ENCODE measurements around the gene PIMREG. TPM values are rescaled to one million over a fixed set of nuclear protein-coding genes. Genes with fewer than 3 reads are reported as not detected.

Gene PIMREG
- total RNA-seq, 1 donor from 2014 or later = 0.27 TPM

DNA sequence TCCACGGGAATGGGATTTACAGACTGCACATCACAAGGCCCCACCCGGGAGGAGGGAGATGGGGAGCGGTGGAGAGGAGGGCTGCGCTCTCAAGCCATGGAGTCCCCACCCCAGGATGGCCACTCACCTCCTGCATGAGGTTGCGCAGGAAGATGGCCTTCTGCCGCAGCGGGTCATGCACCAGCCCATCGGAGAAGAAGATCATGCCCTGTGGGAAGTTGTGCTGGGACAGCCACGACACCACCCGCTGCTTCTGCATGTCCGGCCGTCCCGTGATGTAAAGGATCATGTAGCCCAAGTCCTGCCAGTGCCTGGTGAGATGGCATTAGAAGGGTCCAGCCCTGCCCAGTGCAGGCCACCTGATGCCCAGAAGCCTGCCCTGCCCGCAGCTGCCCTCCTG, 17.0 kb downstream of the PIMREG start:
- no peaks in the 10 kb centered on the region for H3K9me3 Mint-ChIP-seq
- intact Hi-C loops (cut with micrococcal nuclease) = no loop called here
- DNase-seq (no peak), ATAC-seq (ENCODE audit: low read depth) (no peak)
- H3K36me3 Mint-ChIP-seq (ENCODE audit: low read depth) = no peaks in the 10 kb centered on the region
- no peaks in the 10 kb centered on the region for H3K27me3 Mint-ChIP-seq
- POLR2A ChIA-PET = no interaction called here
- CTCF ChIA-PET = no interaction called here
- H3K4me1 Mint-ChIP-seq = peaks cover 4% of the 10 kb centered on the region
- TF ChIP-seq, protein P1, sequence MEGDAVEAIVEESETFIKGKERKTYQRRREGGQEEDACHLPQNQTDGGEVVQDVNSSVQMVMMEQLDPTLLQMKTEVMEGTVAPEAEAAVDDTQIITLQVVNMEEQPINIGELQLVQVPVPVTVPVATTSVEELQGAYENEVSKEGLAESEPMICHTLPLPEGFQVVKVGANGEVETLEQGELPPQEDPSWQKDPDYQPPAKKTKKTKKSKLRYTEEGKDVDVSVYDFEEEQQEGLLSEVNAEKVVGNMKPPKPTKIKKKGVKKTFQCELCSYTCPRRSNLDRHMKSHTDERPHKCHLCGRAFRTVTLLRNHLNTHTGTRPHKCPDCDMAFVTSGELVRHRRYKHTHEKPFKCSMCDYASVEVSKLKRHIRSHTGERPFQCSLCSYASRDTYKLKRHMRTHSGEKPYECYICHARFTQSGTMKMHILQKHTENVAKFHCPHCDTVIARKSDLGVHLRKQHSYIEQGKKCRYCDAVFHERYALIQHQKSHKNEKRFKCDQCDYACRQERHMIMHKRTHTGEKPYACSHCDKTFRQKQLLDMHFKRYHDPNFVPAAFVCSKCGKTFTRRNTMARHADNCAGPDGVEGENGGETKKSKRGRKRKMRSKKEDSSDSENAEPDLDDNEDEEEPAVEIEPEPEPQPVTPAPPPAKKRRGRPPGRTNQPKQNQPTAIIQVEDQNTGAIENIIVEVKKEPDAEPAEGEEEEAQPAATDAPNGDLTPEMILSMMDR (IDR thresholded peaks at IDR 0.05) = no peak
- no peak overlapping the region for H3K4me3 Mint-ChIP-seq
- H3K27ac Mint-ChIP-seq = no peak overlapping the region

DNA sequence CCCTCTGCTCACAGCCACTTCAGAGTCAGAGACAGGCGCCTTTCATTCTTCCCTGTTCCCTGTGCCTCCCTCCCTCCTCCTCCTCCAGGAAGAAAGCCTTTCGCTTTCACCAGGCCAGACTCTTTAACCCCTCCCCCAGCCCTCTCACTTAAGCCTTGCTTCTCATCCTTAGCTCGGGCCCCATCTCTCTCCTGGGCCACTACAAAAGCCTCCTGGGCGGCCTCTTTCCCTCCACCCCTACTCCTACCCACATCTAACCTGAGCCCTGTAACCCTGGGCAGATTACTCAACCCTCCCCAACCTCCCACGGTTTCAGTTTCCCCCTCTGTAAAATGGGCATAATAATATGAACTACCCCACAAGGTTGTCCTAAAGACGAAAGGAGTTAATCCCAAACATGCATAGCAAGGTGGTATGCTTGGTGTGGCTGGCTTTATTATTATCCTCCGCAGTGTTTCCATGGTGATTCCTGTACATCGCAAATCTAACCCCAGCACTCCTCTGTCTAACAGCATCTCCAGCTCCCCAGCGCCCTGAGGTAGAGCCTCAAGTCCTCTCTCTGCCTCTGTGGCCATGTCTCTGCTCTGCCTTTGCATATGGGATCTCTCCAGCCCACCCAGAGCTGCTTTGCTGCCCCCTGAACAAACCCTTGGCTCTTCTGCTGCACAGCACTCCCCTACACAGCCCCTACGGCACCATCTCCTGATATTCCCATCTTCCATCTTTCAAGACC, 17.7 kb downstream of the PIMREG start:
- intact Hi-C loops (cut with micrococcal nuclease) = no loop called here
- ChIA-PET POLR2A (no interaction called here), CTCF (no interaction called here)
- no peaks in the 10 kb centered on the region for H3K36me3 Mint-ChIP-seq (ENCODE audit: low read depth)
- peaks cover 3% of the 10 kb centered on the region for H3K9me3 Mint-ChIP-seq
- ATAC-seq (ENCODE audit: low read depth) = no peak
- DNase-seq = no peak
- no peak overlapping the region for H3K4me3 Mint-ChIP-seq
- no peak overlapping the region for H3K27ac Mint-ChIP-seq
- TF ChIP-seq, protein P1 (IDR thresholded peaks at IDR 0.05) = no peak
- H3K27me3 Mint-ChIP-seq = no peaks in the 10 kb centered on the region
- no peaks in the 10 kb centered on the region for H3K4me1 Mint-ChIP-seq

DNA sequence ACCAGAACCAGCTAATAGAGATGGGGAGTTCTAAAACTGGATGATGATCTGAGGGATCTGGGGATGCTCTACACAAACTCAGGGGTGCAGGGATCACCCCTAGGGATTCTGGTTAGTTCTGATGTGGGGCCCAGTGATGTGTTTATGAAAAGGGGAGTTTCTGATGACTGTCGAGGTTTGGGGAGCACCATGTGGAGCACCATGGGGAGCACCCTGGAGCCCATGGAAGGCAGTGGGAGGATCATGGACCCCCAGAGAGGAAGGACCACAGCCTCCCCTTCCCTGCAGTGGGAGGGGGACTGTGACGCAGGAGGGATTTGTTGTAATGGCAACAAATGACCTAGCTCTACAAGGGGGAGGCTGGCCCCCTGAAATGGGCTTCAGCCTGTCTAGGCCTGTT, 18.4 kb downstream of the PIMREG start:
- TF ChIP-seq, protein P1 (IDR thresholded peaks at IDR 0.05) = no peak
- Mint-ChIP-seq H3K36me3 (ENCODE audit: low read depth) (no peaks in the 10 kb centered on the region), H3K4me3 (no peak overlapping the region), H3K27me3 (no peaks in the 10 kb centered on the region), H3K9me3 (peaks cover 3% of the 10 kb centered on the region), H3K4me1 (no peaks in the 10 kb centered on the region), H3K27ac (no peak overlapping the region)
- ChIA-PET CTCF (no interaction called here), POLR2A (no interaction called here)
- intact Hi-C loops (cut with micrococcal nuclease) = no loop called here
- no peak for DNase-seq
- no peak for ATAC-seq (ENCODE audit: low read depth)

DNA sequence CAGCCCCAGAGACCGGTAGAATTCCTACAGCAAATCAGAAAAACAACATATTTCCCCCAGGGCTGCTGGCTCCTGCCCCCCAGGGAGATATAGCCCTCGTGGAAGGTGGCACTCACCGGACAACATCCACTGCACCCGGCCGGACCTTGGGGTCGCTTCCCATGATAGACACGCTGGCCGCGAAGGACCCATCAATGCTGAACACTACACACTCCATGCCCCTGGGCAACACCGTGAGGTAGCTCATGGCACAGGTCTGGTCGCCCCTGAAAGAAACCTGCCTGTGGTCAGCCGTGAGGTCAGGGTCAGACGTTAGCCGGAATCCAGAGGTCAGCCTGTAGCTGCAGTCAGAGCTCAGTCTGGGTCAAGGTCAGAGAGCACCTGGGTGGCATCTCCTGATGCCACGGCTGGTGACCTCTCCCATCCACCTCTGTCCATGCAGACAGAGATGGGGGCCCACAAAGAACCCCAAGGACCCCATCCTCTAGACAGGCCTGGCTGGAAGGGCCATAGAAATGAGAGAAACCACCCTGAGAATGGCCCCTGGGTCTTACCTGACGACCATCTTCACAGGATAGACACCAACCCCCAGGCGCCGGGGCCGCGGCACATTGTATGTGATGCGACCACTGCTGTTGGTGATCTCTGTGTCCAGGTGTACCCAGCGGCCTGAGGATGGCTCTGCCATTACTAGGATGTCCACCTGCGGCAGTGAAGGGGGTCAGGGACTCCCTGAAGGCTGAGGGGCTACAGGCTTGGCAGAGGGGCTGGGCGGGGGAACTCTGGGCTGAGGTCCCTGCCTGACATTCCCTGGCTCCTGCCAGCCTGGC, 19.6 kb downstream of the PIMREG start:
- Mint-ChIP-seq H3K27ac (no peak overlapping the region), H3K9me3 (peaks cover 3% of the 10 kb centered on the region), H3K36me3 (ENCODE audit: low read depth) (no peaks in the 10 kb centered on the region), H3K4me1 (no peaks in the 10 kb centered on the region), H3K27me3 (peaks cover 3% of the 10 kb centered on the region), H3K4me3 (no peak overlapping the region)
- intact Hi-C loops (cut with micrococcal nuclease) = no loop called here
- DNase-seq = no peak
- ChIA-PET CTCF (no interaction called here), POLR2A (no interaction called here)
- TF ChIP-seq, protein P1 (IDR thresholded peaks at IDR 0.05) = no peak
- ATAC-seq (ENCODE audit: low read depth) = no peak

DNA sequence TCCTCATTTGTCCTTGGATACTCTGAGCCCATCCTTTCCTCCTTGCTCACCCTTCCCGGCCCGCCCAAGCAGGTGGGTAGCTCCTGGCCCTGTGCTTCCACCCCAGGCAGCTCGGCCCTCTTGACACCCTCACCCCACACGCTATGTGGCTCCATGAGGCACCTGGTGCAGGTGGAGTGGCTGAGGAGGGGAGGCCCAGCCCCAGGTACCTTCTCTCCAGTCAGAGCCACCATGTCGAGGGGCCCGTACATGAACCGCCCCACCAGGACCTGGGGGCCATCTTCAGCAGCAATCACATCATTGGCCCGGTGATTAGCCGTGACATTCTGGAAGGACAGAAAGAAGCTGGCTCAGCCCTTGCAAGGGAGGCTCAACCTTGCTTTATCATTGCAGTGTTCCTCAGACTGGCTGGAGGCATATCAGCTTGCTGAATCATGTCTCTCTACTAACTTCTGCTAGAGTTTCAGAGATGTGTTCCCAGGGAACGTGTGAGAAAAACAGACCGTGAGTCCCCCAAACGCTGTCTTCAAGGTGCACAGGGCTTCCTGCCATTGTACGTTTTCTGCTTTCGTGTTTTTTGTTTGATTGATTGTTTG, 20.3 kb downstream of the PIMREG start:
- CTCF ChIA-PET = interaction anchor here (1.5 kb wide), 1 partner anchor 9 kb away, joined by 3 read pairs; no protein-coding TSS in a partner anchor
- TF ChIP-seq, protein P1 (IDR thresholded peaks at IDR 0.05) = no peak
- POLR2A ChIA-PET = no interaction called here
- intact Hi-C loops (cut with micrococcal nuclease) = no loop called here
- peaks cover 3% of the 10 kb centered on the region for H3K27me3 Mint-ChIP-seq
- H3K9me3 Mint-ChIP-seq = peaks cover 3% of the 10 kb centered on the region
- no peak overlapping the region for H3K4me3 Mint-ChIP-seq
- DNase-seq = no peak
- H3K4me1 Mint-ChIP-seq = no peaks in the 10 kb centered on the region
- H3K36me3 Mint-ChIP-seq (ENCODE audit: low read depth) = no peaks in the 10 kb centered on the region
- no peak overlapping the region for H3K27ac Mint-ChIP-seq
- no peak for ATAC-seq (ENCODE audit: low read depth)

All from activated B cell treated with CpG ODN at 0.5 μM for 24 hours (primary cell).